CD4-positive, alpha-beta T cell (primary cell): Measurements from ENCODE around the gene GHRHR. TPM values are rescaled to one million over a fixed set of nuclear protein-coding genes. Genes with fewer than 3 reads are reported as not detected.

ENCODE experiments used
- ATAC-seq: fragments of 200-7000 bp; cut with Tn5 transposase; one replicate; pipeline ENCODE4 v1.10.0; 2022; ENCODE audit warnings: mild to moderate bottlenecking; ENCODE audit not compliant: poor library complexity
- CTCF ChIA-PET: fragments of 350-600 bp; sonication (Branson Sonifier 250); formaldehyde crosslinking; loops from one replicate; lab custom pipeline; 2021; ENCODE audit warnings: antibody characterized with exemption, inconsistent platforms; lab: Charles Lee
- POLR2A ChIA-PET: fragments of 350-600 bp; sonication (Branson Sonifier 250); formaldehyde crosslinking; loops from one replicate; lab custom pipeline; 2021; ENCODE audit warnings: antibody characterized with exemption, inconsistent platforms; lab: Charles Lee
- DNase-seq, 14 experiments: peaks; one replicate each; pipeline ENCODE4 v3.0.0-alpha.2; 2013 to 2020; ENCODE audit warnings: mixed read lengths in 2 of 14
- H3K27ac ChIP-seq, 2 donors: one replicate each; pipeline versions ENCODE4 v1.5.1 to v1.7.0; 2013; ENCODE audit warnings: low read length in 2 of 2, low read depth in 1 of 2, mild to moderate bottlenecking in 1 of 2
- H3K27me3 ChIP-seq, 2 experiments: 1 replicate in 1 of 2; 2 replicates in 1 of 2; pipeline versions ENCODE4 v1.6.1 to v1.7.0; 2013; ENCODE audit warnings: low read length in 2 of 2, control low read depth in 1 of 2, mild to moderate bottlenecking in 1 of 2, moderate library complexity in 1 of 2; ENCODE audit not compliant: insufficient read depth in 2 of 2, control insufficient read depth in 1 of 2
- H3K36me3 ChIP-seq: one replicate; pipeline ENCODE4 v1.6.1; 2013; ENCODE audit warnings: low read length, control low read depth; ENCODE audit not compliant: insufficient read depth
- H3K4me1 ChIP-seq: one replicate; pipeline ENCODE4 v1.6.1; 2013; ENCODE audit warnings: low read length, control low read depth; ENCODE audit not compliant: insufficient read depth
- H3K4me3 ChIP-seq: one replicate; pipeline ENCODE4 v1.5.1; 2013; ENCODE audit warnings: mild to moderate bottlenecking, low read length, moderate library complexity
- H3K9me3 ChIP-seq, 2 experiments: 1 replicate in 1 of 2; 2 replicates in 1 of 2; pipeline versions ENCODE4 v1.6.1 to v1.7.0; 2013; ENCODE audit warnings: low read length in 2 of 2, mild to moderate bottlenecking in 2 of 2, control low read depth in 1 of 2, moderate library complexity in 1 of 2; ENCODE audit not compliant: control insufficient read depth in 1 of 2, insufficient read depth in 1 of 2
- H3K27ac Mint-ChIP-seq: one replicate; pipeline ENCODE4 v1.8.0; 2020; ENCODE audit warnings: mixed read lengths
- H3K27me3 Mint-ChIP-seq: one replicate; pipeline ENCODE4 v1.8.0; 2021; ENCODE audit warnings: mixed read lengths
- H3K36me3 Mint-ChIP-seq: one replicate; pipeline ENCODE4 v1.8.0; 2021; ENCODE audit warnings: low read depth, mixed read lengths
- H3K4me1 Mint-ChIP-seq: one replicate; pipeline ENCODE4 v1.8.0; 2021; ENCODE audit warnings: low read depth, mixed read lengths
- H3K4me3 Mint-ChIP-seq: one replicate; pipeline ENCODE4 v1.8.0; 2020; ENCODE audit warnings: mild to moderate bottlenecking, mixed read lengths
- H3K9me3 Mint-ChIP-seq: one replicate; pipeline ENCODE4 v1.8.0; 2020; ENCODE audit warnings: mixed read lengths
- CTCF ChIP-seq: fragments of 200-600 bp; IDR thresholded peaks from one replicate; pipeline ENCODE4 v1.8.0; 2022; ENCODE audit warnings: antibody characterized with exemption, mild to moderate bottlenecking
- intact Hi-C, 2 experiments: fragments of 100-400 bp; cut with DNase I in 1 of 2; cut with micrococcal nuclease in 1 of 2; formaldehyde crosslinking; loops; one replicate each; pipeline versions ENCODE4 v1.15.1 to v1.9.0; 2023 to 2025; cut with DNase I, micrococcal nuclease
- total RNA-seq, 174 experiments: library from RNA in 2 of 174; stranded (reverse) in 2 of 174; gene quantifications; one replicate each; pipeline ENCODE4 v1.2.3 and lab custom pipeline; 2021 to 2026

GHRHR gene
- total RNA-seq, 2 experiments from 2014 or later: not detected

DNA sequence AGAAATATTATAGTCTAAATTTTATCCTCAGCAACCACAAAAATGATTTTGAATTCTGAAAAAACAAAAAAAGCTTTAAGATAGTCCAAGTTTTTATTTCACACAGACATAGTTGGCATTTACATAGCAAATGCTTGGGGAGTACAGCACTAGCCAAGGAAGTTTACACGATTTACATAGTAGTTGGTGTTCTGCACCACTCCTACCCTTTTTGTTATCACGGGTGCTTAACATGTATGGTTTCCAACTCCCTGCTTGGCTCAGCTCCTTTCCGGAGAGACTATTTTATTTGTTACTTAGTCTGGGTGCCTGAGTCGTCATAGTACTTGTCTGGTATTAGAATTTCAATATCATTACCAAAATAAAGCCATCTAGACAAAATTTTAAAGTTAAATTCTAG is 8.8 kb upstream of the GHRHR start:
- no peak for ATAC-seq
- DNase-seq: no peak
- Mint-ChIP-seq H3K4me1 (no peaks in the 10 kb centered on the region), H3K4me3 (no peak overlapping the region), H3K36me3 (no peaks in the 10 kb centered on the region), H3K9me3 (peaks cover 8% of the 10 kb centered on the region), H3K27me3 (peaks cover 52% of the 10 kb centered on the region), H3K27ac (no peak overlapping the region)
- Histone ChIP-seq H3K36me3 (no peaks in the 10 kb centered on the region), H3K27me3 (peaks cover 3 to 4% of the 10 kb centered on the region in 2 experiments), H3K4me3 (no peak overlapping the region), H3K27ac (no peak overlapping the region), H3K4me1 (no peaks in the 10 kb centered on the region), H3K9me3 (no peaks in the 10 kb centered on the region)
- POLR2A ChIA-PET: no interaction called here
- CTCF ChIA-PET: no interaction called here
- no peak for TF ChIP-seq CTCF
- intact Hi-C loops: no loop called here

DNA sequence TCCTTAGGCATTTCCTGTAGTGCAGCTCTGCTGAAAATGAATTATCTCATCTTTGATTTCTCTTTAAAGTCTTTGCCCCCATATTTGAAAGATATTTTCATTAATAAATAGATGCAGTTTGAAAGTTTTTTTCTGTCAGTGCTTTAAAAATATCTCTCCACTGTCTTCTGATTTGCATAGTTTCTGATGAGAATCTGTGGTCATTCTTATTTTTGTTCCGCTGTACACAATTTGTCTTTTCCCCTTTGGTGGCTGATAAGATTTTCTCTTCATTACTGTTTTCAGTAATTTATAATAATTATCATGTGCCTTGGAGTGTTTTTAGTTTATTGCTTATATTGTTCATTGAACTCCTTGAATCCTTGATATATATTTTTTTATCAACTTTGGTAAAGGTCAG is 7.0 kb upstream of the GHRHR start:
- CTCF ChIA-PET: no interaction called here

DNA sequence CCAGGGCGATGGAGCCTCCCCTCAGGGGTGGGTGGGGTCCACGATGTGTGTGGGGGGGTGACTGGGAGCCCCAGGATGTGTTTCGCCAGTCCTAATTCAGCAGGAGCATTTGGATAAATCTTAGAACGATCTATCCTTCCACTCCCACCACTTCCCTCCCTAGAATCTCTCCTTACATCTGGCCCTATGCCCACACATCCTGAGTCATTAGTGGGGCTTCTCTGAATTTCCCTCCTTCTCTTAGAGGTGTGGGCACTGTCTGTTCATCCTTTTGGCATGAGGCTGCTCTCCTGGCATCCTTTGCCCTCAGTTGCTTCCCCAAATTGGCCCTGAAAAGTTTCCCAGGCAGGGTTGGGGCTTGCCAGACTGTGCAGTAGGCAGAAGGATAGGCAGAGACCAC is 1.6 kb downstream of the GHRHR start:
- ATAC-seq (no peak), DNase-seq (no peak)
- CTCF ChIA-PET: no interaction called here
- intact Hi-C loops: no loop called here
- peaks cover 0 to 4% of the 10 kb centered on the region in 2 experiments for H3K27me3 ChIP-seq
- POLR2A ChIA-PET: no interaction called here
- Mint-ChIP-seq H3K9me3 (no peaks in the 10 kb centered on the region), H3K4me3 (no peak overlapping the region), H3K27ac (no peak overlapping the region), H3K27me3 (peaks cover 14% of the 10 kb centered on the region), H3K36me3 (no peaks in the 10 kb centered on the region), H3K4me1 (no peaks in the 10 kb centered on the region)
- no peaks in the 10 kb centered on the region for H3K4me1 ChIP-seq
- no peaks in the 10 kb centered on the region for H3K36me3 ChIP-seq
- H3K27ac ChIP-seq: no peak overlapping the region
- peaks cover 0 to 6% of the 10 kb centered on the region in 2 experiments for H3K9me3 ChIP-seq
- no peak overlapping the region for H3K4me3 ChIP-seq
- no peak for TF ChIP-seq CTCF

More for the DNA sequence above, 7.0 kb upstream of the GHRHR start:
- Histone ChIP-seq H3K4me3 (no peak overlapping the region), H3K36me3 (no peaks in the 10 kb centered on the region), H3K4me1 (no peaks in the 10 kb centered on the region), H3K27me3 (no peaks in the 10 kb centered on the region), H3K9me3 (no peaks in the 10 kb centered on the region), H3K27ac (no peak overlapping the region)
- Mint-ChIP-seq H3K27ac (no peak overlapping the region), H3K4me1 (no peaks in the 10 kb centered on the region), H3K9me3 (peaks cover 8% of the 10 kb centered on the region), H3K27me3 (peaks cover 44% of the 10 kb centered on the region), H3K36me3 (no peaks in the 10 kb centered on the region), H3K4me3 (no peak overlapping the region)
- no peak for TF ChIP-seq CTCF
- ATAC-seq: no peak
- intact Hi-C loops: no loop called here
- POLR2A ChIA-PET: no interaction called here
- DNase-seq: no peak
